HepG2 (cell line): ENCODE results near the gene P2RY6. TPM values are rescaled to one million over a fixed set of nuclear protein-coding genes. Genes with fewer than 3 reads are reported as not detected.

Source experiments
- FOXA1 ChIP-seq, 2 experiments: fragments of 450-650 bp in 1 of 2; sonication (generic) in 1 of 2; formaldehyde crosslinking in 1 of 2; IDR thresholded peaks; 2 replicates each; pipeline versions ENCODE4 v1.4.0 to v1.6.1; 2016 to 2020; ENCODE audit warnings: missing genetic modification reagents in 1 of 2
- FOXK2 ChIP-seq: fragments of 450-650 bp; IDR thresholded peaks from 2 replicates; pipeline ENCODE4 v1.6.1; 2016
- GZF1 ChIP-seq: sonication (generic); formaldehyde crosslinking; IDR thresholded peaks from 2 replicates; pipeline ENCODE4 v1.5.1; 2020; ENCODE audit warnings: mild to moderate bottlenecking, missing genetic modification reagents
- IRF2 ChIP-seq: IDR thresholded peaks from 2 replicates; pipeline ENCODE4 v1.6.1; 2018; ENCODE audit warnings: missing genetic modification reagents, missing compliant biosample characterization
- JARID2 ChIP-seq: sonication (generic); formaldehyde crosslinking; IDR thresholded peaks from 2 replicates; pipeline ENCODE4 v1.8.1; 2023; ENCODE audit warnings: missing genetic modification reagents, inconsistent platforms; ENCODE audit not compliant: insufficient replicate concordance
- MIER2 ChIP-seq: IDR thresholded peaks from 2 replicates; pipeline ENCODE4 v1.6.1; 2016; ENCODE audit warnings: missing biosample characterization, missing genetic modification reagents
- PAXIP1 ChIP-seq: sonication (generic); formaldehyde crosslinking; conservative IDR thresholded peaks from 2 replicates; pipeline ENCODE4 v1.4.0; 2020; ENCODE audit warnings: mild to moderate bottlenecking, missing genetic modification reagents, moderate library complexity
- PHB2 ChIP-seq: fragments of 450-650 bp; IDR thresholded peaks from 2 replicates; pipeline ENCODE4 v1.6.1; 2018; ENCODE audit not compliant: partially characterized antibody
- POLR2AphosphoS2 ChIP-seq: IDR thresholded peaks from 2 replicates; pipeline ENCODE4 v1.6.1; 2011; ENCODE audit warnings: low read depth, low read length, improper control_type of control experiment
- RBFOX2 ChIP-seq: fragments of 200-400 bp; formaldehyde crosslinking; IDR thresholded peaks from 2 replicates; pipeline ENCODE4 v1.6.1; 2017; ENCODE audit warnings: low read depth, mild to moderate bottlenecking, low read length
- SETDB1 ChIP-seq: sonication (generic); formaldehyde crosslinking; IDR thresholded peaks from 2 replicates; pipeline ENCODE4 v1.5.1; 2020; ENCODE audit warnings: missing genetic modification reagents, mild to moderate bottlenecking, borderline replicate concordance
- SNAPC4 ChIP-seq: sonication (generic); formaldehyde crosslinking; IDR thresholded peaks from 2 replicates; pipeline ENCODE4 v1.4.0; 2020; ENCODE audit warnings: mild to moderate bottlenecking, missing genetic modification reagents
- TEAD2 ChIP-seq: sonication (generic); formaldehyde crosslinking; IDR thresholded peaks from 2 replicates; pipeline ENCODE4 v1.9.0; 2021; ENCODE audit warnings: missing genetic modification reagents
- ZFP82 ChIP-seq: sonication (generic); formaldehyde crosslinking; IDR thresholded peaks from 2 replicates; pipeline ENCODE4 v1.5.1; 2020; ENCODE audit warnings: mild to moderate bottlenecking, missing genetic modification reagents, borderline replicate concordance
- ZKSCAN8 ChIP-seq: IDR thresholded peaks from 2 replicates; pipeline ENCODE4 v1.6.1; 2016; ENCODE audit warnings: borderline replicate concordance, missing genetic modification reagents, missing compliant biosample characterization
- ZNF256 ChIP-seq: sonication (generic); formaldehyde crosslinking; conservative IDR thresholded peaks from 2 replicates; pipeline ENCODE4 v1.4.0; 2020; ENCODE audit warnings: missing genetic modification reagents
- ZNF317 ChIP-seq: sonication (generic); formaldehyde crosslinking; IDR thresholded peaks from 2 replicates; pipeline ENCODE4 v1.5.0; 2020; ENCODE audit warnings: mild to moderate bottlenecking, missing genetic modification reagents
- ZNF678 ChIP-seq: sonication (generic); formaldehyde crosslinking; IDR thresholded peaks from 2 replicates; pipeline ENCODE4 v1.4.0; 2020; ENCODE audit warnings: mild to moderate bottlenecking, missing genetic modification reagents
- ZNF780A ChIP-seq: sonication (generic); formaldehyde crosslinking; IDR thresholded peaks from 2 replicates; pipeline ENCODE4 v1.8.0; 2022; ENCODE audit warnings: mild to moderate bottlenecking, missing genetic modification reagents, moderate library complexity
- ZSCAN21 ChIP-seq: sonication (generic); formaldehyde crosslinking; IDR thresholded peaks from 2 replicates; pipeline ENCODE4 v1.8.0; 2022; ENCODE audit warnings: mild to moderate bottlenecking, missing genetic modification reagents, moderate library complexity, borderline replicate concordance
- polyA plus RNA-seq, 8 experiments: library from polyadenylated mRNA; depleted of rRNA in 3 of 8; stranded (reverse) in 7 of 8; unstranded in 1 of 8; fragments of >200 nt; fragmentation: Illumina TruSeq in 4 of 8; extraction: Trizol in 4 of 8; gene quantifications; 2 replicates each; pipeline versions ENCODE4 v1.2.1 to v1.2.3, GENCODE V29; 2011 to 2016; ENCODE audit warnings: low read depth in 4 of 8, missing spikeins in 1 of 8, mixed read lengths in 1 of 8; ENCODE audit not compliant: insufficient read depth in 1 of 8
- total RNA-seq, 5 experiments: library from RNA; depleted of rRNA; stranded (reverse); fragments of >200 nt; fragmentation: Illumina TruSeq; extraction: Trizol; gene quantifications; 2 replicates each; pipeline ENCODE4 v1.2.3, GENCODE V29; 2016; ENCODE audit warnings: low read depth in 1 of 5

The P2RY6 gene
- total and polyA plus RNA-seq, 2 of the 13 experiments (the other 11 are each of a cell fraction or from before 2014, with no cell fraction given): 0.09 to 0.29 TPM

GRCh38 chr11:73237471-73238290 is 34.5 kb upstream of the P2RY6 start (continued):
- TF ChIP-seq ZFP82 (CRISPR knock-in tag) (no peak), JARID2 (CRISPR knock-in tag) (no peak), POLR2AphosphoS2 (no peak), PHB2 (no peak), SNAPC4 (CRISPR knock-in tag) (no peak), ZNF780A (CRISPR knock-in tag) (no peak), IRF2 (CRISPR knock-in tag) (peak; percentile 74), FOXA1 (IDR thresholded peaks at IDR 0.05) (no peak), FOXA1 (CRISPR knock-in tag; IDR thresholded peaks at IDR 0.05) (peak; percentile 73), ZNF256 (no peak), ZNF317 (CRISPR knock-in tag) (no peak), TEAD2 (CRISPR knock-in tag) (no peak), FOXK2 (peak; percentile 27; the same call in 1 of the 2 replicates), MIER2 (0 out of 2 replicates have a peak, but pooled peaks have one; percentile 39), ZKSCAN8 (CRISPR knock-in tag) (no peak; the same call in 1 of the 2 replicates), GZF1 (CRISPR knock-in tag) (no peak), RBFOX2 (no peak), ZNF678 (CRISPR knock-in tag) (no peak), SETDB1 (CRISPR knock-in tag) (peak; percentile 66; the same call in 1 of the 2 replicates), ZSCAN21 (peak; percentile 65; the same call in 1 of the 2 replicates), PAXIP1 (CRISPR knock-in tag) (peak; percentile 85)
